ENCODE results near the gene NEAT1. TPM values are rescaled to one million over a fixed set of nuclear protein-coding genes. Genes with fewer than 3 reads are reported as not detected.

The NEAT1 gene
- total and polyA plus RNA-seq, 2 experiments from 2014 or later: 50.7 to 74.3 TPM

DNA sequence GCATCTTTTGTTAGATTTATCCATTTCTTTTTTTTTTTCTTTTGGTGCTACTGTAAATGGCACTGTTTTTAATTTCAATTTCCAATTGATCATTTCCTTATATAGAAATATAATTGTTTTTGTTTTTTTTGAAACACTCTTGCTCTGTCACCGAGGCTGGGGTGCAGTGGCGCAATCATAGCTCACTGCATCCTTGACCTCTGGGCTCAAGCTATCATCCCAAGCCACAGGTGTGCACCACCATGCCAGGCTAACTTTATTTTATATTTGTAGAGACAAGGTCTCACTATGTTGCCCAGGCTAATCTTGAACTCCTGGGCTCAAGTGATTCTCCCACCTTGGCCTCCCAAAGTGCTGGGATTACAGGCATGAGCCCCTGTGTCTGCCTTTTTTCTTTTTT lies 19.8 kb upstream of the NEAT1 start:
- Histone ChIP-seq H3K36me3 (ENCODE audit: low read depth) (peaks cover 29% of the 10 kb centered on the region; the same call in 1 of the 2 replicates), H3K79me2 (ENCODE audit: insufficient read depth) (peaks cover 45% of the 10 kb centered on the region)
- TF ChIP-seq EZH2phosphoT487 (IDR thresholded peaks at IDR 0.05; ENCODE audit: insufficient read depth, low read depth) (no peak), EZH2 (IDR thresholded peaks at IDR 0.05; ENCODE audit: insufficient read depth, poor library complexity, severe bottlenecking) (no peak)

DNA sequence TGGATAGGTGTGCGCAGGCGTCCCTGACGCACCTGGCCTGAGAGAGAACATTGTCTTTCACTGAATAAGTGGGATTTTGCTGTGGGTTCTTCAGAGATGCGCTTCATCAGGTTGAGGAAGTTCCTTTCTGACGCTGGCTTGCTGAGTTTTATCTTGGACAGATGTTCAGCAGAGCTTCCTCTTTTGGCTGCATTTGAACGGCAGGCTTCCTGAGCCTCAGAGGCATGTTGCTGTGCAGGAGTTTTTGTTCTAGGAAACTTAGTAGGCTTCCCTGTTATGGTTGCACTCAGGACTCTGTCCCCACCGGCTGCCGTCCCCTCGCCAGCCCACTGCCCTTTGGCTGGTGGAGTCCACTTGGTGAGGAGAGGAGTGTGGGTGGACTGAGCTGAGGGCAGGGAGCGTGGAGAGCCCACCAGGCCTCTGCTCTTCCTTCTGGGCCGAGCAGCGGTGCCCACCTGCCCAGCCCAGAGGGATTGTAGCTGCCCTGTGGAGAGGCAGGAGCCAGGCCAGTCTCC lies 18.9 kb upstream of the NEAT1 start:
- Histone ChIP-seq H3K27me3 (replicated peaks; ENCODE audit: insufficient read depth) (no peaks in the 10 kb centered on the region), H2AFZ (no peak overlapping the region), H3K36me3 (ENCODE audit: low read depth) (peaks cover 33% of the 10 kb centered on the region), H3K9me2 (ENCODE audit: insufficient read depth) (no peaks in the 10 kb centered on the region), H3K4me3 (no peak overlapping the region), H3K79me2 (ENCODE audit: insufficient read depth) (peaks cover 45% of the 10 kb centered on the region), H3K9me3 (ENCODE audit: low read depth) (no peaks in the 10 kb centered on the region), H3K9ac (no peak overlapping the region), H3K4me1 (ENCODE audit: insufficient read depth) (0 out of 2 replicates have a peak, but pooled peaks cover 4% of the 10 kb centered on the region), H3F3A (ENCODE audit: insufficient read depth) (peaks cover 9% of the 10 kb centered on the region; the same call in 1 of the 2 replicates), H3K4me2 (ENCODE audit: unreplicated experiment) (no peak overlapping the region), H4K20me1 (ENCODE audit: insufficient read depth) (no peaks in the 10 kb centered on the region), H3K27ac (no peak overlapping the region)
- in situ Hi-C loops (cut with MboI): no loop called here
- no peak for TF ChIP-seq EZH2 (IDR thresholded peaks at IDR 0.05; ENCODE audit: insufficient read depth, poor library complexity, severe bottlenecking)
- no peak for TF ChIP-seq EZH2phosphoT487 (IDR thresholded peaks at IDR 0.05; ENCODE audit: insufficient read depth, low read depth)
- WGBS, 2 experiments (ENCODE audit: low coverage in 1 of 2, low lambda C conversion rate in 2 of 2, missing lambda C conversion rate in 2 of 2): 75 to 78% methylated on average over 12 of the region's 12 CpGs
- no peak for DNase-seq

More for the DNA sequence above, 19.8 kb upstream of the NEAT1 start:
- no peak for DNase-seq
- peaks cover 9% of the 10 kb centered on the region; the same call in 1 of the 2 replicates for H3F3A ChIP-seq (ENCODE audit: insufficient read depth)
- 63 to 67% methylated on average over 2 of the region's 2 CpGs for WGBS, 2 experiments (ENCODE audit: low coverage in 1 of 2, low lambda C conversion rate in 2 of 2, missing lambda C conversion rate in 2 of 2)
- H3K9me3 ChIP-seq (ENCODE audit: low read depth): no peaks in the 10 kb centered on the region
- in situ Hi-C loops (cut with MboI): no loop called here
- no peaks in the 10 kb centered on the region for H3K9me2 ChIP-seq (ENCODE audit: insufficient read depth)
- H4K20me1 ChIP-seq (ENCODE audit: insufficient read depth): no peaks in the 10 kb centered on the region
- H3K4me3 ChIP-seq: no peak overlapping the region
- H3K27me3 ChIP-seq (replicated peaks; ENCODE audit: insufficient read depth): no peaks in the 10 kb centered on the region
- no peak overlapping the region for H3K27ac ChIP-seq
- H2AFZ ChIP-seq: no peak overlapping the region
- H3K9ac ChIP-seq: no peak overlapping the region
- no peaks in the 10 kb centered on the region for H3K4me1 ChIP-seq (ENCODE audit: insufficient read depth)
- no peak overlapping the region for H3K4me2 ChIP-seq (ENCODE audit: unreplicated experiment)

DNA sequence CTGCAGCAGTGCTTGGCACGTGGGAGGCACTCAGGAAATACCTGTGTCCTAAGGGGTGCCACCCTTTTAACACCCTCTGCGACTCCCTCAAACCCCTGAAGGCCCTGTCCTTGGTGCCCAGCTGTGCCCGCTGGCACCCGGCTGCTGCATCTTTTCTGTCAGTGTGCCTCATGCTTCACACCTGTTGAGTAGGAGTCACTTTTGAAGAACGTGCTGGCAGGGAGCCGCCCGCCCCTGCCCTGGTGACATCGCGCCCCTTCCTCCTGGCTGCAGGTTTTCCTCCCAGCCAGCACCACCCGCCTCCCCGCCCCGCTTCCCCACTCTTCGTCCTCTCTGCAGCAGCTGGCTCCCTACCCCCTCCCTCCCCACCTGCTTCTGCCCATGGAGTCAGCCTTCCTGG lies 18.4 kb upstream of the NEAT1 start:
- Histone ChIP-seq H3K79me2 (ENCODE audit: insufficient read depth) (peaks cover 49% of the 10 kb centered on the region), H3K4me1 (ENCODE audit: insufficient read depth) (0 out of 2 replicates have a peak, but pooled peaks cover 4% of the 10 kb centered on the region), H2AFZ (no peak overlapping the region), H3K4me2 (ENCODE audit: unreplicated experiment) (no peak overlapping the region), H4K20me1 (ENCODE audit: insufficient read depth) (no peaks in the 10 kb centered on the region), H3K27me3 (replicated peaks; ENCODE audit: insufficient read depth) (no peaks in the 10 kb centered on the region), H3K27ac (no peak overlapping the region), H3K4me3 (no peak overlapping the region), H3F3A (ENCODE audit: insufficient read depth) (peaks cover 9% of the 10 kb centered on the region; the same call in 1 of the 2 replicates), H3K9ac (no peak overlapping the region), H3K9me3 (ENCODE audit: low read depth) (no peaks in the 10 kb centered on the region), H3K9me2 (ENCODE audit: insufficient read depth) (no peaks in the 10 kb centered on the region), H3K36me3 (ENCODE audit: low read depth) (peaks cover 38% of the 10 kb centered on the region)
- in situ Hi-C loops (cut with MboI): no loop called here
- no peak for DNase-seq
- 73 to 83% methylated on average over 6 to 13 of the region's 13 CpGs for WGBS, 2 experiments (ENCODE audit: low coverage in 1 of 2, low lambda C conversion rate in 2 of 2, missing lambda C conversion rate in 2 of 2)
- TF ChIP-seq EZH2 (IDR thresholded peaks at IDR 0.05; ENCODE audit: insufficient read depth, poor library complexity, severe bottlenecking) (no peak), EZH2phosphoT487 (IDR thresholded peaks at IDR 0.05; ENCODE audit: insufficient read depth, low read depth) (no peak)

DNA sequence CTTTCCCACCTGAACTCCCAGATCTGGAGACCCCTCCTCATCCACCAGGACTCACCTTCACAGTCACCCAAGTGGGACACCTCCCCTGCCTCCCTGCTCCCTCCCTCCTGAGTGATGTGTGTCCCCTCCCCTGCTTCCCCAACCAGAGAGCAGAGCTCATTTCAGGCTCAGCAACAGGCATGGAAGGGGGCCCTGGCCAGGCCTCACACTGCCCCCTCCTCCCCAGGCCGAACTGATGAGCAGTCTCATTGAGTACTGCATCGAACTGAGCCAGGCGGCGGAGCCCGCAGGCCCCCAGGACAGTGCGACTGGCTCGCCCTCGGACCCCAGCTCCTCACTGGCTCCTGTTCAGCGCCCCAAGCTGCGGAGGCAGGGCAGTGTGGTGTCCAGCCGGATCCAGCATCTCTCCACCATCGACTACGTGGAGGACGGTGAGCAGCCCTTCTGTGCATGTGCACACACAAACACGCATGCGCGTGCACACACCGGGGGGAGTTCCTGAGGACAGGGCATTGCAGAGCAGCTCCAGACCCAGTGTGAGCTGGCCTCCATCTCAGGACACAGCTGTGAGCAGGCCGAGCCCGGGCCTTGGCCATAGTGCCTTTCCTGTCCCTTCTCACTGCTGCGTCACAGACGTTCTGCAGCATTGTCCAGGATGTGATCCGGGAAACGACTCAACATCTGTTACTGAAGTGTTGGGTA lies 17.8 kb upstream of the NEAT1 start:
- H3K27ac ChIP-seq: no peak overlapping the region
- no peak overlapping the region for H3K4me2 ChIP-seq (ENCODE audit: unreplicated experiment)
- in situ Hi-C loops (cut with MboI): no loop called here
- H3K36me3 ChIP-seq (ENCODE audit: low read depth): peaks cover 40% of the 10 kb centered on the region
- TF ChIP-seq EZH2phosphoT487 (IDR thresholded peaks at IDR 0.05; ENCODE audit: insufficient read depth, low read depth) (no peak), EZH2 (IDR thresholded peaks at IDR 0.05; ENCODE audit: insufficient read depth, poor library complexity, severe bottlenecking) (no peak)
- no peaks in the 10 kb centered on the region for H3K27me3 ChIP-seq (replicated peaks; ENCODE audit: insufficient read depth)
- peaks cover 9% of the 10 kb centered on the region; the same call in 1 of the 2 replicates for H3F3A ChIP-seq (ENCODE audit: insufficient read depth)
- no peaks in the 10 kb centered on the region for H3K9me3 ChIP-seq (ENCODE audit: low read depth)
- H3K4me1 ChIP-seq (ENCODE audit: insufficient read depth): 0 out of 2 replicates have a peak, but pooled peaks cover 4% of the 10 kb centered on the region
- H3K79me2 ChIP-seq (ENCODE audit: insufficient read depth): peaks cover 55% of the 10 kb centered on the region
- DNase-seq: no peak
- no peak overlapping the region for H2AFZ ChIP-seq
- no peak overlapping the region for H3K4me3 ChIP-seq
- H4K20me1 ChIP-seq (ENCODE audit: insufficient read depth): no peaks in the 10 kb centered on the region
- H3K9me2 ChIP-seq (ENCODE audit: insufficient read depth): no peaks in the 10 kb centered on the region
- 88 to 92% methylated on average over 18 to 24 of the region's 24 CpGs for WGBS, 2 experiments (ENCODE audit: low coverage in 1 of 2, low lambda C conversion rate in 2 of 2, missing lambda C conversion rate in 2 of 2)
- no peak overlapping the region for H3K9ac ChIP-seq
